K562 treated with DMSO at 1 percent for 48 hours (cell line): ENCODE results near the gene IQCF6. TPM values are rescaled to one million over a fixed set of nuclear protein-coding genes. Genes with fewer than 3 reads are reported as not detected.

Experiments
- total RNA-seq: library from RNA; unstranded; fragments of 300-600 nt; gene quantifications from 2 replicates; pipeline ENCODE4 v1.2.3, GENCODE V29; 2022; ENCODE audit warnings: low replicate concordance; ENCODE audit errors: extremely low read depth

The IQCF6 gene
- total RNA-seq = not detected in 2 replicates

DNA sequence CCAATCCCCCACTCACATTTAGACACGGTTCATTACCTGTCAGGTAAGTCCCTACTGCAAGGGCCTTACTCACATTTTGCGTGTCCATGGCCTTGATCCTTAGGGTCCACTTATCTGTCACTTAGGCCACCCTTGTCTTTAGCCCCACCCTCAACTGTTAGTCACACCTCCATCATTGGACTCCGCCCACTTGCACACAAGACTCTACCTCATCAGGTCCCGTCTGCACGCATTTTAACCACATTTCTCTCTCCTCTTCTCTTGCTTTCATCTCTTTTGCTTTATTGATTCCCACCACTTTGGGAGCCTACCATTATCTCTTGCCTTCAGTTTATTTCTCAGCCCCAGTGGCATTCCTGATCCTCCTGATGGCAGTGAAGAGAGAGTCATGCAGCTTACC lies at the start of gene IQCF6:
Gene IQCF6, minus strand, starts transcription at position 101 of the 400 bp plus-strand sequence. Its CDS starts 13 bp downstream, at position 88.

Other genes starting within 250 kb of the IQCF6 start
- gene RAD54L2, start 240.5 kb downstream of the IQCF6 start, total RNA-seq = not detected in 2 replicates
- gene TEX264, start 108.0 kb downstream of the IQCF6 start, total RNA-seq = not detected in 2 replicates
- gene GRM2, start 72.2 kb downstream of the IQCF6 start, total RNA-seq = not detected in 2 replicates
- gene IQCF2, start 82.4 kb upstream of the IQCF6 start, total RNA-seq = not detected in 2 replicates
- gene IQCF5, start 96.4 kb upstream of the IQCF6 start, total RNA-seq = not detected in 2 replicates
- gene IQCF1, start 124.1 kb upstream of the IQCF6 start, total RNA-seq = not detected in 2 replicates
- not detected in 2 replicates for gene RRP9, start 162.7 kb upstream of the IQCF6 start, total RNA-seq
- not detected in 2 replicates for gene PARP3, start 163.1 kb upstream of the IQCF6 start, total RNA-seq
- gene GPR62, start 176.1 kb upstream of the IQCF6 start, total RNA-seq = not detected in 2 replicates
- not detected in 2 replicates for gene PCBP4, start 188.2 kb upstream of the IQCF6 start, total RNA-seq
- 366 TPM in 1 of 2 replicates, not detected in the other for gene ABHD14B, start 194.8 kb upstream of the IQCF6 start, total RNA-seq
- gene ABHD14A, start 195.8 kb upstream of the IQCF6 start, total RNA-seq = not detected in 2 replicates
- gene ACY1, start 204.3 kb upstream of the IQCF6 start, total RNA-seq = not detected in 2 replicates
- 1,192 TPM in 1 of 2 replicates, not detected in the other for gene RPL29, start 216.7 kb upstream of the IQCF6 start, total RNA-seq